GM19397 (cell line): ENCODE measurements around the gene HARBI1.
"Not testable (repeated sequence)": the region's sequence is repeated elsewhere in the genome, so short reads cannot be mapped to it uniquely, and the experiment has no call there.

Experiments used
- ATAC-seq: cut with Tn5 transposase; IDR thresholded peaks from one replicate; pipeline ENCODE4 v1.9.1; 2021; ENCODE audit warnings: mild to moderate bottlenecking, moderate library complexity; ENCODE audit not compliant: unreplicated experiment

HARBI1 gene

DNA sequence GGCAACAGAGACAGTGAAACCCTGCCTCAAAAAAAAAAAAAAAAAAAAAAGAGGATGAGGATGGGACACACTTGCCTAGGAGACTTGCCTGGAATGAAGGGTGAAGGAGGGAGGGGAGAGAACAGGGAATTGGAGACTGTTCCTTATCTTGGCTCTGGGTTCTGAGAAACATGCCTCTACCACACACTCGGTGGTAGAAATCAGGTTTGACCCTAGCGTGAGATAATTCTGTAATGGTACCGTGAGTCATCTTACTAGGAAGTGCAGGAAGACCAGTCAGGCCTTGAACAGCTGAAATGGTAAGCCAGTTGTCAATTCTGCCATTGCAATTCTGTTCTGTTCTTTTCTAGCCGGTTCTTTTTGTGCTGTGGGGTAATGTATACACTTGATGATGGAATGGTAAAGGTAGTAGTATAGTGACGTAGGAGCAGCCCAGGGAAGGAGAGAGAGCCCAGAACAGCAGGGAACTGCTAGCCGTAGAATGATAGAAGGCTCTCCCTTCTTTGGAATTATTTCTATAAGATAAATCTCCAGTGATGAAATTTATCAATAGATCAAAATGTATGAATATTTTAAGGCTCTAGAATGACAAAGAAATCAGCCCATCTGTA lies 19.3 kb downstream of the HARBI1 start:
- ATAC-seq = no peak

- no peak for ATAC-seq
Measured at GRCh38 chr11:46597155-46597554, 19.9 kb downstream of the HARBI1 start.

GRCh38 chr11:46594785-46595184 lies 22.2 kb downstream of the HARBI1 start:
- no peak for ATAC-seq

GRCh38 chr11:46594374-46594700 lies 22.7 kb downstream of the HARBI1 start:
- no peak for ATAC-seq

DNA sequence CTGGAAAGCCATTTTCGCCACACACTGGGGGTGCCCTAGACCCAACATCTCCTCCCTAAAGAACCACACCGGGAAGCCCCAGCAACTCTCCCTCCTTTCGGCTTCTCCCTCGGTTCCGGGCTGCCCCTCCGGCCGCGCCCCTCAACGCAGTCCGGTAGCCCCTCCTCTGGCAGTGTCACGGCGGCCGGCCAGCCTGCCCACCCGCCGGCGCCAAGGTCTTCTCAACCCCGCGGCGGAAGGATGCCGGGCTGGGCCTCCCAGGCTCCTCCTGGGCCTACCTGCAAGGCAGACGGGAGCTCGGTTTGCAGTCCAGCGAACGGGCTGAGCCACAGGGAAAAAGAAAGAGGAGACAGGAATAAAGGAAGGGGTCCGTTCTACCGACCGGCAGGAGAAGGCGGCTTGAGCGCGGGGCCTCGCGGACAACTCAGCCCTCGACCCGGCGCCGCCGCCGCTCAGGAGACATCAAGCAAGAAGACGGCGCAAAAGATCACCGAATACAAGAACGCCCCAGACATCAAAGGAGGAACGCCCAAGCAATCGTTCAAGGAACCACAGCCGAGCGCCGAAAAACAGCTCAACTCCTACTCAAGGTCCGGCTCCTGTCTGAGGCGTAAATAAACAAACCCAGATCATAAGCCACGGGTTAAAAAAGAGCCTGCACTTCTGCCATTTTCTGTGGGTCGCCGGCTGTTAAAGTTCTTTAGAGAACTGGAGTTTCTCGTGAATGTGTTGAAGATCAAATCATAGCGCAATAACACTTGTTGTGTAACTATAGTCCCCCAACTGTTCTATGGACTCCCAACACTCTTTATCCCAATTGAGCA lies 23.3 kb downstream of the HARBI1 start, which contains the start of gene AMBRA1:
Gene AMBRA1, minus strand, starts transcription at position 474 of the 824 bp plus-strand sequence. CDS start 45,643 bp downstream, outside the sequence.
- ATAC-seq = peak; percentile 77

DNA sequence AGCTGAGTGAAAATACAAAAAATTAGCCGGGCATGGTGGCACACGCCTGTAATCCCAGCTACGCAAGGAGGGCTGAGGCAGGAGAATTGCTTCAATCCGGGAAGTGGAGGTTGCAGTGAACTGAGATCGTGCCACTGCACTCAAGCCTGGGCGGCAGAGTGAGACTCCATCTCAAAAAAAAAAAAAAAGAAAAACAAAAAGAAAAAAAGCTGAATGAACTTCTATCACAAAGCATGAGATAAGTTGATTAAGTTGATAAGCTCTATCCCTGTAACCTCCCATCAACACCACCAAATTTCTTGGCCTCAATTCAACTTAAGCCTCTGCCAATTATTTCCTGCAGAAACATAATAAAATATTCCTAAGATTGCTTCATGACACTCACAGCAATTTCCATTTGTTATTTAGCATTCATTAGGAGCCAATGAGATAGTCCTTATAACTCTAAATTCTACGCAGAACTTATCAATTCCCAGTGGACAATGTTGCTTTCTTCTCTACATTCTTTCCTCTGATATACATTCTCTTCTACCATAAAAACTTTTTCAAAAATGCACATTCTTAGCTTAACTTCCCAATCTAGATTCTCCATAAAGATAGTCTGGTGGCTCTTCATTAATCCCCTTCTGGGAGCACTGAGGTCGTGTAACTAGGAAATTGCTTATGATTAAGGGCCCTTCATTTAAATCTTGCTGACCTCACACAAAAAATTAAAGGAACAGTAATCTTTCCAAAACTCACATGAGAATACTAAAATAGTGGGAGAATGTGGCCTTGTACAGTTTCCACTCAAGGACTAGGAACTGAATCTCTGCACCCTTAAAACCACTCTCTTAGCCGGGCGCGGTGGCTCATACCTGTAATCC lies 26.1 kb downstream of the HARBI1 start:
- no peak for ATAC-seq

GRCh38 chr11:46588915-46589314 lies 28.1 kb downstream of the HARBI1 start:
- ATAC-seq = no peak

- no peak for ATAC-seq
Measured at GRCh38 chr11:46588131-46588530, 28.9 kb downstream of the HARBI1 start.

DNA sequence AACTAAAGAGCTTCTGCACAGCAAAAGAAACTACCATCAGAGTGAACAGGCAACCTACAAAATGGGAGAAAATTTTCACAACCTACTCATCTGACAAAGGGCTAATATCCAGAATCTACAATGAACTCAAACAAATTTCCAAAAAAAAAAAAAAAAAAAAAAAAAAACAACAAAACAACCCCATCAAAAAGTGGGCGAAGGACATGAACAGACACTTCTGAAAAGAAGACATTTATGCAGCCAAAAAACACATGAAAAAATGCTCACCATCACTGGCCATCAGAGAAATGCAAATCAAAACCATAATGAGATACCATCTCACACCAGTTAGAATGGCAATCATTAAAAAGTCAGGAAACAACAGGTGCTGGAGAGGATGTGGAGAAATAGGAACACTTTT lies 33.5 kb downstream of the HARBI1 start:
- ATAC-seq = not testable (repeated sequence)

DNA sequence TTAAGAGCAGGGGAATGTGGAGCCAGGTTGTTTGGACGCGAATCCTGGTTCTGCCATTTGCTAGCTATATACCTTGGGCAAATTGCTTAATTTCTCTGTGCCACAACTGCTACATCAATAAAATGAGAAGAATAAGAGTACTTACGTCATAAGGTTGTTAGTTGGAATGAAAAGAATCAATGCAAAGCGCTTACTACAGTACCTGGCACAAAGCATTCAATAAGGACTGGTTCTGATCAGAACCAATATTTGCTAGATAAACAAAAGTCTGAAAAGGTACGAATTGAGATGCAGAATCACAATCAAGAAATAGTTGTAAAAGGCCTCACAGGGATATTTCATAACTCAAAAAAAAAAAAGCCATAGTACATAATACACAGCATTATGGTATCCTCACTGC lies 34.4 kb downstream of the HARBI1 start:
- ATAC-seq = no peak

DNA sequence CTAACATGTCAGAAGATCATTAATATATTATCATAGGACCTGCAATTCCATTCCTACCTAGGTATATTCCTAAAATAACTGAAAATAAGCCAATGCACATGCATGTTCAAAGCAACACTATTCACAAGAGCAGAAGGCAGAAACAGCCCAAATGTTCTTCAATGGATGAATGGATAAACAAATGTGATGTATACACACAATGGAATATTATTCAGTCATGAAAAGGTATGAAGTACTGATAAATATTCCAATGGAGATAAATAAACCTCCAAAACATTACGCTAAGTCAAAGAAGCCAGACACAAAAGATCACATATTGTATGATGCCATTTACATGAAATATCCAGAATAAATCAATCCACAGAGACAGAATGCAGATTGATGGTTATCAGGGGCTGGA lies 40.0 kb downstream of the HARBI1 start:
- ATAC-seq = no peak

DNA sequence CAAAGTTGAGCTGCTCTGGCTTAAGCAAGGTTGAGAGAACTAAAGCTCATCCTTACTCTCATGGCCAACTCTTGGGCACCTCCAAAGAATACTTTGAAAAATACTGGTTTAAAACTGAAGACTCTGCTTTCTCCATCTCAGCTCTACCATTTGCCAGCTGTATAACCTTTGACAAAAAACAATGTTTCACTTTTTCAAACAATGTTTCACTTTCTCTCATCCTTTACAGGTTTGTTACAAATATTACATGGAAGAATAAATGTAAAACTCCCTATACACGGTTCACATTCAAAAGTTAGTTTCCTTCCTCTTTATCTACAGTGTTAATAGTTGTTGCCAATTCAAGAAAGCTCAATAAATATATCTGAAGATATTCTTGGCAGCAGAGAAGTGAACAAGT lies 42.4 kb downstream of the HARBI1 start:
- ATAC-seq = no peak

- ATAC-seq = no peak
Measured at GRCh38 chr11:46570790-46571398, 46.1 kb downstream of the HARBI1 start.

DNA sequence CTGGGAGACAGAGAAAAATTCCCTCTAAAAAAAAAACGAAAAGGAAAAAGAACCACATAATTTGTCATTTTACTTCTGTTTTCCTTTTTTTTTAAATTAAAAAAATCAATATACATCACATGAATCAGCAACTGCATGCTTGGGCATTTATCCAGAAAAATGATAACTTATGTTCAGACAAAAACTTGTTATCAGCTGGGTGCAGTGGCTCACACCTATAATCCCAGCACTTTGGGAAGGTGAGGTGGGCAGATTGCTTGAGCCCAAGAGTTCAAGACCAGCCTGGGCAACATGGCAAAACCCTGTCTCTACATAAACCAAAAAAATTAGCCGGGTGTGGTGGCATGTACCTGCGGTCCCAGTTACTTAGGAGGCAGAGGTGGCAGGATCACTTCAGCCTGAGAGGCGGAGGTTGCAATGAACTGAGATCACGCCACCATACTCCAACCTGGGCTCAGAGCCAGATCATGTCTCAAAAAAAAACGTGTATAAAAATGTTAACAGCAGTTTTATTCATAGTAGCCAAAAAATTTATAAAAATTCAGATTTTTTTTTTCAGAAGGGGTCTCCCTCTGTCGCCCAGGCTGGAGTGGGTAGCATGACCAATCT lies 51.7 kb downstream of the HARBI1 start:
- ATAC-seq = no peak

- ATAC-seq = no peak
Measured at GRCh38 chr11:46564459-46564858, 52.6 kb downstream of the HARBI1 start.

DNA sequence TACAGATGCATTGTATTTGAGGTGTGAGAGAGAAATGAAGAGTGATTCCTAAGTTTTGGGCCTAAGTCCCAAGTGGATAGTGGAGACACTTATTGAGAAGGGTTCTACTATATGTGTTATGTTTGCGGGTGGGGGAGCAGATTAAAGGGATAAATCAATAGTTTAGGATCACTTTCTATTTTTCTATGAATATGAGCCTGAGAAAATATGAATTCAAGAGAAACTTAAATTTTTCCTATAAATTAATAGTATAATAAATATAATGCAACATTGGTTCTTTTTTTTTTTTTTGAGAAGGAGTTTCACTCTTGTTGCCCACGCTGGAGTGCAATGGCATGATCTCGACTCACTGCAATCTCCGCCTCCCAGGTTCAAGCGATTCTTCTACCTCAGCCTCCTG lies 54.5 kb downstream of the HARBI1 start:
- ATAC-seq = no peak

- ATAC-seq = no peak
Measured at GRCh38 chr11:46560300-46560991, 56.6 kb downstream of the HARBI1 start.

GRCh38 chr11:46559815-46560214 lies 57.2 kb downstream of the HARBI1 start:
- no peak for ATAC-seq

GRCh38 chr11:46557684-46558151 lies 59.3 kb downstream of the HARBI1 start:
- no peak for ATAC-seq
